D341Med (cell line): ENCODE data around the gene CFAP46.

ENCODE experiments used
- DNase-seq: peaks from one replicate; pipeline ENCODE4 v3.0.0; 2012; ENCODE audit warnings: low spot score

CFAP46 gene

DNA sequence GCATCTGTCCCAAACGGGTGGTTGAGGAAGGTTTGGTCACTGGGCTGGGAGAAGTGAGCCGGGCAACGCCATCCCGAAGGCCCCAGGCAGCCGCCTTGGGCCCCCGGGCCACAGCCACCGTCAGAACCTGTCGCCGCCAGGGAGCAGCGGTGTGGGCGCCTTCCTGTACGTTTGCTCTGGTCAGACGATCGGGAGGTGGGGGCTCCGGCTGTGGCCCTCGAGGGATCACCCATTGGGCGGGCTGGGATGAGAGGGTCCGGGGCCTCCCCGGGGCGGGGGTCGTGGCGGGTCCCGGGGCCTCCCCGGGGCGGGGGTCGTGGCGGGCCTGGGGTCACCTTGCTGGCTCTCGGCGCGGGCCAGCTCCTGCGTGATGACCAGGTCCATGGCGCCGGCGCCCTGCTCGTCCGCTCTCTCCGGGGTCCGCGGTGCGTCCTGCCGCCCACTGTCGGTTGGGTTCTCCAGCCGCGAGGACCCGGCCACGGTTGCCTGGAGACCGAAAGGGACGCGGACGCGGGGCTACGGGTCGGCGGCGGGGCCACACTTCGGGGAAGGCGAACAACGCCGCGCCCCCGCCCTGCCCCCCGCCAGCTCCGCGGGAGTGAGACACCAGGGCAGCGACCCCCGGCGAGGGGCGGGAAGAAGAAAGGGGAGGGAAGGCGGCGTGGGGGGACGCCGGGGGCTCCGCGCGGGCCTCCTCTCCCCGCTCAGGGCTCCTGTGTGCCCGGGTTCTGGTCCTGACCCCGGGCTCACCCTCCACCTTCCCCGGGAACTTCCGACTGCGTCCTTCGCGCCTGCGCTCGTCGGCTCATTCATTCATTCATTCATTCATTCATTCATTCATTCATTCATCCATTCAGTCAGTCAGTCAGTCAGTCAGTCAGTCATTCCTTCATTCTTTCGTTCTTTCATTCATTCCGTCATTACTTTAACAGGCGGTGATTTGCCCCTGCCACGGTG is at the start of gene CFAP46:
Gene CFAP46 (minus strand): TSS at position 470 of the 957 bp plus-strand sequence. CDS start 86 bp downstream, at position 384.
- DNase-seq = peak; percentile 65

DNA sequence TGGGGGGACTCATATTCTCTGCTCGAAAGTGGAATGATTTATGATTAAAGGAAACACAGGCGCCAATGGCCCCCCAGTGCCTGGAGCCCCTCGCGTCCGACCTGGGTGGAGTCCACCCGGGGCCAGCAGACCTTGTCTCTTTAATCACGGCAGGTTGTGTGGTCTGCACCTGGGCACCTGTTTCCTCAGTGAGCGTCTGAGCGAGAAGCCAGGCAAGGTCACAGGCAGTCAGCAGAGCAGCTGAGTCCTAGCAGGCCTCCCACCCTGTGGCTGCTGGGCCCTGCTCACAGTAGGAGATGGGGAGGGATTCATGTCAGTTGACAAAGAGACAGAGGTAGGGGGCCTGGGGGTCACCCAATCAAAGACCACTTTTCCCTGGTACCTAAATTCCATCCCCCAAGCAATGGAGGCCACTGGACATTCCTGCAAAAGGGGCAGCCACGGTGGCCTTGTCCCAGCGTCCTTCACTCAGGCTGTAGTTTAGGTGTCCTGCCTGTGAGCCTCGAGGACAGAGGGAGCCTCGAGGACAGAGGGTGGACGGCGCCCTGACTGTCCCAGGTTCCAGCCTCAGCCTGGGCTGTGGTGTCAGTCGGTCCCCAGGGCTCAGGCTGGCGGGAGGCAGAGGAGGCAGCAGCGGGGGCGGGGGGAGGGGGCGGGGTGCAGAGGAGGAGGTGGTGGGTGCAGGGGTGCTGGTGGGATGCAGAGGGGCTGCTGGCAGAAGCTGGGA is 49.5 kb upstream of the CFAP46 start:
- no peak for DNase-seq

DNA sequence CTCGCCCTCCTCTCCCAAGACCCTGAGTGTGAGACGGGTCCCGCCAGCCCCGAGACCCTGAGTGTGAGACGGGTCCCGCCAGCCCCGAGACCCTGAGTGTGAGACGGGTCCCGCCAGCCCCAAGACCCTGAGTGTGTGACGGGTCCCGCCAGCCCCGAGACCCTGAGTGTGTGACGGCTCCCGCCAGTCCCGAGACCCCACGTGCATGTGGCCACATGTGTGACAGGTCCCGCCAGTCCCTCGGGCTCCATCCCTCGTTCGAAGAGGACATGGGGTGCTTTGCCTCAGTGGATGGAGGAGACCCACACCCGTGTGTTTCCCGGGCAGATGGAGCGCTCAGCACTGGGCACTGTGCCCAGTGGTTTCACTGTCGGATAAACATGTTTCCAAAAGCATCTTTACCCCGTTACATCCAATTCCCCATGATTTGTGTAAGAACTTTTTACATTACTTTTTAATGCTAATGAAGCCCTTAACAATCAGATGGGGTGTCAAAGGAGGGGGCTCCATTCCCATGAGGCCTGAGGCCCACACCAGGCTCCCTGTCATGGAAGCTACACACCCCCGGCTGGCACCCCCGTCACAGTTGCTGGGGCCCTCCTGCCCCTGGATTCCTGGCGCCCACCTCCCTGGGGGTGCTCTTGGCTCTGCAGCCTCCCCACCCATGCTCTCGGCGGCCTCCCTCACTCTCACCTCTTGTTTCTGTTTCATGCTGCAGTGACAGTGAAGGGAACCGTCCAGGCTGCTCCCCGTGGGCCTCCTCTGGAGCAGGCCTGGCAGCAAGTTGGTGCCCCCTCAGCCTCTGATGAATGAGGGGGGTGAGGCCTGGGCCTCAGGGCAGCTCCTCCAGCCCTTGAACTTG is 48.5 kb upstream of the CFAP46 start:
- no peak for DNase-seq

DNA sequence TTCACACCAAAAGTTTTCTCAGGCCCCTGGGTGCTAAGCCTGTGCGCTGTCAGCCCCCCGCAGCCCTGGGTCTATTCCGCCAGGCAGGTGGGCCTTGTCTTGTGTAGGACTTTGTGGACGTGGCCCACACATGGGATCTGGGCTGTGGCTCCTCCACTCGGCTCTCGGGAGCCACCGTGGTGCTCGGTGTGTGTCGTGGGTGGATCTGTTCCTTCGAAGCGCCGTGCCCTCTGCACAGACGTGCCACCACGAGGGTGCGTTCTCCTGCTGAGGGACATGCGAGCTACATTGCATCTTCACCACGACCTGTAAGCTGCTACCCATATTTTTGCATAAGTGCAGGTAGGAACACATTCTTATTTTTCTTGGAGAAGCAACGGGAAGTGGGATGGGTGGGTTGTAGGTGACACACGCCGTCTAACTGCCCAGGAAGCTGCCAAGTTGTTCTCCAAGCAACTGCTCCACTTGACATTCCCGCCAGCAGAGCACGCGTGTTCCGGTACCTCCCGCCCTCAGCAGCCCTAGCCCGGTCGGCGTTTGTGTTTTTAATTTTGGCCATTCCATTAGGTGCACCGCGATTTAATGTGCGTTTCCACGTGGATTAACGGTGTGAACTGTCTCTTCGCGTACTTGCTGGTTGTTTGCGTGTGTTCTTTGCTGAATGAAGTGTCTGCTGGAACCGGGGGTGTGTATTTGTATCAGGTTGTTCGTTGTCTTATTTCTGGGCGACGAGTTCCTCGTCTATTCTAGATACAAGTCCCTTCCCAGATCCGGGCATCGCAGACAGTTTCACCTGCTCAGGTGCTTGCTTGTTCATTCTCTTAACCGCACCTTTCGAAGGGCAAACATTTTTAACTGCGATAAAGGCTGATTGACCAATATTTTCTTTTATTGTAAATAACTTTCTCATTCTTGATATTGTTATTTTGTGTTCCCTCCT is 47.4 kb upstream of the CFAP46 start:
- no peak for DNase-seq

DNA sequence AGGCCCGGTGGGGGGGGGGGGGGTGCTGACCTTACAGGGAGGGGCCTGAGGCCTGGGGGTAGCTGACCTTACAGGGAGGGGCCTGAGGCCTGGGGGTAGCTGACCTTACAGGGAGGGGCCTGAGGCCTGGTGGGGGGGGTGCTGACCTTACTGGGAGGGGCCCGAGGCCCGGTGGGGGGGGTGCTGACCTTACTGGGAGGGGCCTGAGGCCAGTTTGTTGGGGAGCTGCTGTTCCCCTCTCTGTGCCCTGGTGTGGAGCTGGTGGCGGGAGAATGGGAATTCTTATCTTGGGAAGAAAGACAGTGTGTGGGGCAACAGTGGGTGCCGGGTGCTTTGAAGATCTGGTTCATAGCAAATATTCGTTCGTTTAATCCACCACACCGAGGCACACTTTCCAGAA is 46.6 kb upstream of the CFAP46 start:
- DNase-seq = no peak

DNA sequence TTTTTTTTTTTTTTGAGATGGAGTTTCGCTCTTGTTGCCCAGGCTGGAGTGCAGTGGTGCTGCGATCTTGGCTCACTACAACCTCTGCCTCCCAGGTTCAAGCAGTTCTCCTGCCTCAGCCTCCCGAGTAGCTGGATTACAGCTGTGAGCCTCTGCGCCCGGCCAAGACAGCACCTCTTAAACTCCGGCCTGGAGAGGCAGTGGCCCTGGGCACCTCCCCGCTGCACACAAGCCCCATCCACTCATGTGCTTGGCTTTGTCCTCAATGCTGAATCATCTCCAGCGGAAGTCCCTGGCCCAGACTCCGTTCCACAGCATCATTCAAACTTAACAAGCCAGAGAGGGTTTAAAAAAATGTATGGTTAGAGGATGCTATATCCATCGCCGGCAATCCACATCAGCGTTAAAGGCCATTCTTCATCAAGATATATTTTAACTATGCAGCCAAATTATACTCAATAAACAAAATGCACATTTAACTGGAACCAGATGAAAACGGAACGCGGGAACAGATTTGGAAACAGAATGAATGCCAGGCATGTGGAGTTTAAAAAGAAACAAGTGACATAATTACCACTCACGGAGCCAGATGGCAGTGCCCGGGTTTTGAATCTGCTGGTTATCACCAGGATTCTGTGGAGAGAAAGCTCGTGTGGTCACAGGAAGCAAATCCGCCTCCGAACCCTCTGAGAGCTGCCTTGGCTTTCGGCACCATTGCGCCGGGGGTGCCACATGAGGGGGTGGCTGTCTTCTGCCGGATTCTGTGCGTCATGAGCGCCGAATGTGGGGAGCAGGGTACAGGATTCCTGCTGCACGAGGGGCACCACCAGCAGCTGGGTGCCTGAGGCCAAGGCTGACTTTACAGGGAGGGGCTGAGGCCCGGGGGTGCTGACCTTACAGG is 45.6 kb upstream of the CFAP46 start:
- no peak for DNase-seq

DNA sequence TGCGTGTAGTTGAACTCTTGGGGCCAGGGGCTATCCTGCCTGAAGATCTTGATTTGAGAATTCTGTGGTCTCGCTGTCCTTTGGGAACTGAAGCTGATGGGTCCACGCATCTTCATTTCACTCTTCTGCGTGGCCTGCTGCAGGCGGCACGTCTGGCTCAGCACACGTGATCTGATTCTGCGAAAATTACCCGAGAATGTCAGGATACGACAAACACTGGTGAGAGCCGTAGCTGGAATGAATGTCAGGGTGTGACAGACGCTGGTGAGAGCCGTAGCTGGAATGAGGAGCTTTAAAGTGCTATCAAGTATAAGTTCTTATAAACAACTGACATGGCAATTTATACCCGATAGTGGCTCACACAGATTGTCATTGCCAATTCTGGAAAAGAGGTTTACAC is 44.6 kb upstream of the CFAP46 start:
- DNase-seq = no peak

DNA sequence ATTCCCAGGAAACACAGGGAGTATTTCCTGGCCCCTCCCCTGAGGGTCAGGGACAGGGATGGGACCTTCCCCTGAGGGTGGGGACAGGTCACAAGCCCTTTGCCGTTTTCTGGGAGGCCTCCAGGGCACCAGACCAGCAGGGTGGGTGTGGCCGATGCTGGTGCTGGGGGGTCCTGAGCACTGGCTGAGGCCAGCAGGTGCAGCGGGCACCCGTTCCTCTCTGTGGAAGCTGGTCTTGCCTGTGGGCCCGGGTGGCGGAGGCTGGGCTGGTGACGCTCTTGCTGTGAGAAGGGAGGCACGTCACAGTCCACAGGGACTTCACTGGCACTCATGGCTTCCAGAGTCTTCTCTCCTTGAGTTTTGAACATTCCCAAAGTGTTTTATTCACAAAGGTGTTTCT is 44.2 kb upstream of the CFAP46 start:
- no peak for DNase-seq

DNA sequence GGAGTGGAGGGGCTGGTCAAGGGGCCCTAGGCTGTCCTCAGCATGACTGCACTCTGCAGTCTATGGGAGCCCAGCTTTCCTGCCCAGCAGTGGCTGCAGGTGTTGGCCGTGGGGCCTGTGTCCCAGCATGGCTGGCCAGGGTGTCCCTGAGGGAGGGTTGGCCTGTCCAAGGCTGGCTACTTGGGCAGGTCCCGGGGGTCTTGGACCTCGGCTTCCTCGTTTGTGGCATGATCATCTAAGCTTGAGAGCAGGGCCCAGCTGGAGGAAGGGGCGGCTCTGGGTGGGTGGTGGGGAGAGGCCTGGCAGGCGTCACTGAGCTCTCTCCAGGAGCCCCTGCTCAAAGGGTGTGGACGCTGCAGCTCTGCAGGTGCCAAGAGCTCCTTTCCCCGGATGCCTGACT is 43.7 kb upstream of the CFAP46 start:
- no peak for DNase-seq

DNA sequence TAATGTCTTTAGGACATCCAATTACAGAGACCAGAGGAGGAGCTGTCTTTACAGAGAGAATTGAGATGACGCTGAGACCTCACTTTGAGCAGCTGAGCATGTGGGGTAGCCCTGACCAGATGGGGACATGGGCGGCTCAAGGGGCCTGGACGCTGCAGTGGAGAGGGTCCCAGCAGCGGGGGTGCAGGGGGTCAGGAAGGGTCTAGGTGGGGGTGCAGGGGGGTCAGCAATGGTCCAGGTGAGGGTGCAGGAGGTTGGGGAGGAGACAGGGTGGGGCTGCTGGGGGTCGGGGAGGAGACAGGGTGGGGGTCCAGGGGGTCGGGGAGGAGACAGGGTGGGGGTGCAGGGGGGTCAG is 43.2 kb upstream of the CFAP46 start:
- no peak for DNase-seq

DNA sequence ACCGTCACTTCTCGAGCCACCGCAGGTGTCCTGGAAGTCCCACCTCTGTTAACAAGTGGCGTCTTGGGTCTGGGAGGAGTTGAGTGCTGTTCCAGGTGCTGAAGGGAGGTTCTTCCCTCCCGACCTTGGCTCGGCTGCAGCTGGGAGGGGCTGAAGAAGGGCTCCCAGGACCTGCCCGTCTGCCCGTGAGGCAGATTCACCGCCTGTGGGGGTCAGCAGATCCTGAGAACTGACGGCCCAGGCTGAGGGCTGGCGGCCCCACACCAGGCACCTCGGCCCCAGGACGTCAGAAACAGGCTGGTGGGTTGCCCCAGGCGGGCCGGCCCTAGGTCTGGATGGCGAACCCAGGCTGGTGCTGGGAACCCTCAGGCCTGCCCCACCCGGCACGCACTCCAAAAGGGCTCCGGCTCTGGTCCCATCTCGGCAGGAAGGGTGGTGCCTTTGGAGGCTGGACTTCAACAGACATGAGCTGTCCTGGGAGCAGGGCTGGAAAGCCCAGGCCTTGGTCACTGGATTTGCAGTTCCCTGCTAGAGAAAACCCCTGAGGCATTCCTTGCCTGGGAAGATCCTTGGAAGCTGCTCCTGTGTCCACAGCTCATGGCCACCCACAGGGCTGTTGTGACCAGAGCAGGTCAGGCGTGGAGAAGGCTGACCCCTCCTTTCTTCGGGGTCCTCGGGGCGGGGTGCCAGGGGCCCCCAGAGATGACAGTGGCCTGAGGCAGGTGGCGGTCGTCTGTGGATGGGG is 42.6 kb upstream of the CFAP46 start:
- no peak for DNase-seq

DNA sequence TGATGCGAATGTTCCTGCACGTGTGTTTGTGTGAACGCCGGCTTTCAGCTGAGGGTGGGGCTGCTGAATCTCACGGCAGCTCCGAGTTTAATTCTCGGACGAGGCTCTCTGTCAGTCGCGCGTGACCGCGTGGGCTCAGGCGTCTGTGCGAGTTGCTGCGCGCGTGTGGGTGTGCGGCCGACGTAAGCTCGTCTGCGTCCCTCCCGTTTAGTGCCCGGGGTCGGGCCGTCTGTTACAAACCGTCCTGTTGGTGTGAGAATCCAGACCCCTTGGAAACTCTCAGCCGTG is 41.6 kb upstream of the CFAP46 start:
- DNase-seq = no peak

DNA sequence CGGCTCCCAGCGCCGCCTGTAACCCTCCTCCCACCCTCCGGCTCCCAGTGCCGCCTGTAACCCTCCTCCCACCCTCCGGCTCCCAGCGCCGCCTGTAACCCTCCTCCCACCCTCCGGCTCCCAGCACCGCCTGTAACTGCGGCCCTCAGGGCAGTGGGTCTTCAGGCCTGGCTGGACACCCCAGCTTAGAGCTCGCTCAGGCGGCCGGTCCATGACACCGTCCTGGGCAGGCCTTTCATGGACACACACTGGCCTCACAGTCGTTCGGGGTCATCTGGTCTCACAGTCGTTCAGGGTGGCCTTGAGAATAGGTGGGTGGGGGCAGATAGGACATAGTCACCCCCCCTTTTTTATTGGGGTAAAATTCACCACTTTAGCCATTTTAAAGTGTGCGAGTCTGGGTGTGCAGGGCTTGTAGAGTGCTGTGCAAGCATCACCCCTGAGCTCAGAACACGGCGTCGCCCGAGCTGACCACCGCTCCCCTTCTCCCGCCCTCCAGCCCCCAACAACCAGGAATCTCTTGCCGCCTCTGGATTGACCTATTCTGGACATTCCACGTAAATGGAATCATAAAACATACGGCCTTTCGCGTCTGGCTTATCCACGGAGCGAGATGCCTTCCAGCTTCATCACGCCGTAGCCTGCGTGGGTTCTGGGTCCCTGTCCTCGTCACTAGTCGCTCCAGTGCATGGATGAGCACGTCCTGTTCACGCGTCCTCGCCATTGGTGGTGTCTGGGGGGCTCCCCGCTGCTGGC is 41.1 kb upstream of the CFAP46 start:
- DNase-seq = no peak

DNA sequence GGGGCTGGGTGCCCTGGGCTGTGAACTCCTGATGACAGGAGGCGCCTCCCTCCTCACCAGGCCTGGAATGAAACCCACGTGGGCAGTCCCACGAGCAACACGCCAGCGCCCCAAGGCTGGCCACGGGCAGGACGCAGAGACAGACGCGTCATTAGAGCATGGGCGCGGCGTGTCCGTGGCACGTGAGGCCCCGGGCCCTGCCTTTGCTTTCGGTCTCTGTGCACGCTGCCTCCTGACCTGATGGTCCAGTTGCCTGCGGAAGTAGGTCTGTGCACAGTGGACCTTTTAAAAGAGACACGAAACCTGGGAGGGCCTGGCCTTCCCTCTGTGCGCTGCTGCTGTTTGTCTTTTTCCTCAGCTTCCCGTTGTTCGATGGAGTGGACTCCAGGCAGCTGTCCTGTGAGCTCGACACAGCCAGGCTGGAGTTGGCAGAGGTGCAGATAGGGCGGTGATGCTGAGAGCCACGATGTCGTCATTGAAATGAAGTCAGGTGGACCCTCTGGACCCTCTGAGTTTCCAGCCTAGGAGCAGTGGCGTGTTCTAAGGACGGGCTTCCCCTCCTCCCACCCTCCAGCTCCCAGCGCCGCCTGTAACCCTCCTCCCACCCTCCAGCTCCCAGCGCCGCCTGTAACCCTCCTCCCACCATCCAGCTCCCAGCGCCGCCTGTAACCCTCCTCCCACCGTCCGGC is 40.1 kb upstream of the CFAP46 start:
- no peak for DNase-seq

DNA sequence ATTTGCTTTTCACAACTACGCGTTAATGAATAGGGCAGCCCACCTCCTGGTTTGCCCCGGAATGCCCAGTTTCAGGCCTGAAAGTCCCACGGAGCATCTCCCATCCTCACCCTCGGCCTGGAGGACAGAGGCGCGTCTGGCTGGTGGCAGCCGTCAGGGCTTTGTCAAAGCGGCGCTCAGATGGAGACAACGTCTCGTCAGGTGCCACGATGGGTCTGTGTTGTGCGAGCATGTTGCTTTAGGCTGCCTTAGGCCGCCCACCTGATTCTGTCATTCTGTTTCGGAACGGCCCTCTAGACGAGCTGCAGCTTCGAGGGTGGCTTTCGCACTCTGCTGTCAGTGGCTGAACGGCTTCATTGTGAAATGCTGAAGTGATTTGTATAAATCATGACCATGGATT is 39.4 kb upstream of the CFAP46 start:
- DNase-seq = no peak

DNA sequence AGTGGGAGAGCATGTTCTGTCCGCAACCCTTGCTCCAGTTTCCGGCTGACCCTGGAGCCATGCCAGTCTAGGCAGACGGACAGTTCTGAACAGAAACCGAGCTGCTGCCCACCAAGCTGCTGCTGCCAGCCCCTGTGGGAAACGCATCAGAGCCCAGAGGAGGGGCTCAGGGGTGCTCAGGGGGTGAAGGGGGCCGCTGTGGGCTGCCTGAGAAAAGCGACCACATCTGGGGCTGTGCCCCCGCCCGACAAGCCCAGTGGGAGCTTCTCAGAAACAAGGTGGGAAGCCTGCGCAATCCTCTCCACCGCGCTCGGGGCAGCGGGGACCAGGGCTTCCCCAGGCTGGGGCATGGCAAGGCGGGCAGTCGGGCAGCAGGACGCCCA is 38.8 kb upstream of the CFAP46 start:
- DNase-seq = no peak

DNA sequence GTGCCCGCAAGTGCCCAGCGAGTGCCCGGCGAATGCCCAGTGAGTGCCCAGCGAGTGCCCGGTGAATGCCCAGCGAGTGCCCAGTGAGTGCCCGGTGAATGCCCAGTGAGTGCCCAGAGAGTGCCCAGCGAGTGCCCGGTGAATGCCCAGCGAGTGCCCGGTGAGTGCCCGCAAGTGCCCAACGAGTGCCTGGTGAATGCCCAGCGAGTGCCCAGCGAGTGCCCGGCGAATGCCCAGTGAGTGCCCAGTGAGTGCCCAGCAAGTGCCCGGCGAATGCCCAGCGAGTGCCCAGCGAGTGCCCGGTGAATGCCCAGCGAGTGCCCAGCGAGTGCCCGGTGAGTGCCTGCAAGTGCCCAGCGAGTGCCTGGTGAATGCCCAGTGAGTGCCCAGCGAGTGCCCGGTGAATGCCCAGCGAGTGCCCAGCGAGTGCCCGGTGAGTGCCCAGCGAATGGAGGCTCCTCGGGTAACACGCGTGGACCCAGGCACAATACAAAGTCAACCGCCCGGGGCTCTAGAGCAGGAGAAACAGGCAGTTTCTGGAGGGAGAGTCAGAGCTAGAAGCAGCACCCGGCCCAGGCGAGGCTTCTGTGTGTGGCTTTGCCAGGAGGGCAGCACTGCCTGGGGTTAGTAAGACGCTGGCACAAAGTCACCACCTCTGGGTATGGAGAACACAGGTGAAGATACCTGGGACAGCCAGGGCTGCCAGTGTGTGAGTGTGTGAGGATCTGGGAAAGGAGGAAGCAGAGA is 38.2 kb upstream of the CFAP46 start:
- no peak for DNase-seq
